NB4 (cell line): ENCODE data around the gene ASIC2.

Experiments used
- DNase-seq: peaks from one replicate; pipeline ENCODE4 v3.0.0; 2010; ENCODE audit warnings: low read depth
- H3K4me3 ChIP-seq: one replicate; pipeline ENCODE4 v1.5.1; 2011; ENCODE audit warnings: mild to moderate bottlenecking, low read depth, low read length, moderate library complexity
- CTCF ChIP-seq: IDR thresholded peaks from one replicate; pipeline ENCODE4 v1.5.1; 2012; ENCODE audit warnings: low read depth, low read length
- MAX ChIP-seq: IDR thresholded peaks from 2 replicates; pipeline ENCODE4 v1.6.1; 2011; ENCODE audit warnings: low read depth, low read length
- MYC ChIP-seq: IDR thresholded peaks from 2 replicates; pipeline ENCODE4 v1.6.1; 2011; ENCODE audit warnings: low read depth, low read length
- POLR2A ChIP-seq: IDR thresholded peaks from 2 replicates; pipeline ENCODE4 v1.6.1; 2011; ENCODE audit warnings: mild to moderate bottlenecking; ENCODE audit not compliant: insufficient read length; ENCODE audit errors: extremely low read depth

The ASIC2 gene

GRCh38 chr17:33072421-33073161, 220.5 kb downstream of the ASIC2 start:
- DNase-seq: no peak
- H3K4me3 ChIP-seq: no peak overlapping the region
- TF ChIP-seq CTCF: no peak
- TF ChIP-seq POLR2A: no peak
- TF ChIP-seq MYC: no peak
- no peak for TF ChIP-seq MAX

GRCh38 chr17:33071656-33072055, 221.4 kb downstream of the ASIC2 start:
- DNase-seq: no peak
- H3K4me3 ChIP-seq: no peak overlapping the region
- TF ChIP-seq MAX: no peak
- TF ChIP-seq CTCF: no peak
- TF ChIP-seq MYC: no peak
- TF ChIP-seq POLR2A: no peak

- no peak overlapping the region for H3K4me3 ChIP-seq
- TF ChIP-seq MYC (no peak), POLR2A (no peak), MAX (no peak), CTCF (no peak)
- no peak for DNase-seq
Observed at GRCh38 chr17:33057564-33057963, 235.5 kb downstream of the ASIC2 start.

GRCh38 chr17:33056399-33057146, 236.5 kb downstream of the ASIC2 start:
- no peak overlapping the region for H3K4me3 ChIP-seq
- DNase-seq: no peak
- no peak for TF ChIP-seq CTCF
- no peak for TF ChIP-seq POLR2A
- no peak for TF ChIP-seq MAX
- TF ChIP-seq MYC: no peak

- no peak for TF ChIP-seq POLR2A
- no peak for TF ChIP-seq MYC
- no peak for TF ChIP-seq CTCF
- no peak for TF ChIP-seq MAX
- H3K4me3 ChIP-seq: no peak overlapping the region
- DNase-seq: no peak
Observed at GRCh38 chr17:33055746-33056145, 237.3 kb downstream of the ASIC2 start.

GRCh38 chr17:33055171-33055611, 237.9 kb downstream of the ASIC2 start:
- no peak for TF ChIP-seq MAX
- no peak for TF ChIP-seq POLR2A
- no peak for TF ChIP-seq MYC
- no peak for TF ChIP-seq CTCF

More at GRCh38 chr17:33055171-33055611, 237.9 kb downstream of the ASIC2 start:
- DNase-seq: no peak
- no peak overlapping the region for H3K4me3 ChIP-seq
